ENCODE data around the gene SLC9A9. TPM values are rescaled to one million over a fixed set of nuclear protein-coding genes. Genes with fewer than 3 reads are reported as not detected.

The SLC9A9 gene
- polyA plus RNA-seq, 1 donor from 2014 or later = 0.54 TPM

DNA sequence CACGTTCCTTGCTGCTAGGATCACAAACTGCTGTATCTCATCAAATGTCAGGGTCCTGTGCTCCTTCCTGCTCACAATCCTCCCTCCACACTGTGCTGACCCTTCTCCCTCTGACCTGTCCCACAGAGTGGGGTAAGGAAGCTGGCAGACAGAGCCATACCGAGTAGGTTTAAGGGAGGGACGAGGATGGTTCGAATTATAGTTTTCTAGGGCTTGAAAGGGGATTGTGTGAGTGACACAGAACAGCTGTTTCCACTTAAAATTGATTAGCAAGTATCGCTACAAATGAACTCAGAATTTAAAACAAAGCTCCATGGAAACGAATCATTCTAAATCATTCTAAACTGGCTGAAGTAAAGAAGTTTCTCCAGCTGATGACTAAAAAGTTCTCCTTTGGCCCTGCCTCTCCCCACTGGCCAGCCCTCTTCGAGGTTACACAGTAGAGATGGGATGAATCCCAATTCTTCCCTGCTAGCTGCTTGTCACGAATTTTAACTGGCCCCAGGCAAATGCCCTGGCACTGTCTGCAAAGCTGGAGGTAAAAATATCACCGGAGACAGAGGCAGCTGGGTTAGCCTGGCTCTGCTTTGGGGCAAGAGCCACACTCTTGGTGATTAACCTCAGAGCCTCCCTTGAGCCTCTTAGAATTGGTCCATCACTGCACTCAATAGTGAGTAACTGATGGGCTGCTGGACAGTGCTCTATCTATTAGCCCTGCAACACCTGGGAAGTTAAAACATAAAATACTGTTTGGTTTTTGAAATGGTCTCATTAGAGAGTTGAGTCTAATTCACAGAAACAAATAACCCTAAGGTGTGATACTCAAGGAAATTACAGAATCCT lies 533.8 kb downstream of the SLC9A9 start:
- no peak overlapping the region for H2AFZ ChIP-seq (ENCODE audit: low read depth, low read length)
- H3F3A ChIP-seq (ENCODE audit: insufficient read depth, low read length, poor library complexity, severe bottlenecking) = no peaks in the 10 kb centered on the region
- no peaks in the 10 kb centered on the region for H3K9me3 ChIP-seq (ENCODE audit: low read length)
- H3K27me3 ChIP-seq (ENCODE audit: insufficient read depth, low read depth, low read length) = no peaks in the 10 kb centered on the region
- no peak overlapping the region for H3K27ac ChIP-seq (ENCODE audit: low read length)
- no peaks in the 10 kb centered on the region for H3K79me2 ChIP-seq (replicated peaks; ENCODE audit: insufficient read depth, low read length)
- no peaks in the 10 kb centered on the region for H3K9me2 ChIP-seq (ENCODE audit: insufficient read depth, low read length)
- no peak overlapping the region for H3K4me2 ChIP-seq (ENCODE audit: low read length)
- TF ChIP-seq REST (IDR thresholded peaks at IDR 0.05; ENCODE audit: borderline replicate concordance) (no peak), MXI1 (conservative IDR thresholded peaks at IDR 0.05; ENCODE audit: poor library complexity, severe bottlenecking) (no peak), CTCF (IDR thresholded peaks at IDR 0.05; ENCODE audit: poor library complexity, severe bottlenecking) (no peak), RAD21 (conservative IDR thresholded peaks at IDR 0.05) (no peak)
- H3K36me3 ChIP-seq (ENCODE audit: insufficient read depth, low read length) = no peaks in the 10 kb centered on the region
- no peak overlapping the region for H3K4me3 ChIP-seq (ENCODE audit: low read length)
- H3K9ac ChIP-seq (ENCODE audit: low read length) = no peak overlapping the region
- no peaks in the 10 kb centered on the region for H4K20me1 ChIP-seq (ENCODE audit: insufficient read depth)

- H3K4me2 ChIP-seq (ENCODE audit: low read length) = no peak overlapping the region
- H3K4me3 ChIP-seq (ENCODE audit: low read length) = no peak overlapping the region
- no peaks in the 10 kb centered on the region for H3K27me3 ChIP-seq (ENCODE audit: insufficient read depth, low read depth, low read length)
- no peaks in the 10 kb centered on the region for H3K9me2 ChIP-seq (ENCODE audit: insufficient read depth, low read length)
- no peaks in the 10 kb centered on the region for H3F3A ChIP-seq (ENCODE audit: insufficient read depth, low read length, poor library complexity, severe bottlenecking)
- H2AFZ ChIP-seq (ENCODE audit: low read depth, low read length) = no peak overlapping the region
- no peak overlapping the region for H3K27ac ChIP-seq (ENCODE audit: low read length)
- TF ChIP-seq EP300 (conservative IDR thresholded peaks at IDR 0.05; ENCODE audit: poor library complexity, severe bottlenecking) = no peak
- no peaks in the 10 kb centered on the region for H4K20me1 ChIP-seq (ENCODE audit: insufficient read depth)
- no peaks in the 10 kb centered on the region for H3K9me3 ChIP-seq (ENCODE audit: low read length)
- H3K79me2 ChIP-seq (replicated peaks; ENCODE audit: insufficient read depth, low read length) = no peaks in the 10 kb centered on the region
- no peaks in the 10 kb centered on the region for H3K36me3 ChIP-seq (ENCODE audit: insufficient read depth, low read length)
- no peak overlapping the region for H3K9ac ChIP-seq (ENCODE audit: low read length)
Observed at GRCh38 chr3:143313893-143314188, 534.4 kb downstream of the SLC9A9 start.

- no peaks in the 10 kb centered on the region for H3K9me2 ChIP-seq (ENCODE audit: insufficient read depth, low read length)
- no peak overlapping the region for H3K4me2 ChIP-seq (ENCODE audit: low read length)
- TF ChIP-seq TAF1 (IDR thresholded peaks at IDR 0.05; ENCODE audit: low read depth) (no peak), MXI1 (conservative IDR thresholded peaks at IDR 0.05; ENCODE audit: poor library complexity, severe bottlenecking) (no peak), CTCF (IDR thresholded peaks at IDR 0.05; ENCODE audit: poor library complexity, severe bottlenecking) (no peak), EZH2 (IDR thresholded peaks at IDR 0.05; ENCODE audit: borderline replicate concordance, insufficient read depth, low read length, poor library complexity, severe bottlenecking) (no peak), POLR2AphosphoS5 (IDR thresholded peaks at IDR 0.05) (no peak), SMC3 (conservative IDR thresholded peaks at IDR 0.05; ENCODE audit: poor library complexity) (no peak), RAD21 (conservative IDR thresholded peaks at IDR 0.05) (no peak), EP300 (conservative IDR thresholded peaks at IDR 0.05; ENCODE audit: poor library complexity, severe bottlenecking) (no peak)
Observed at GRCh38 chr3:143313025-143313892, 535.0 kb downstream of the SLC9A9 start.

More at GRCh38 chr3:143313025-143313892, 535.0 kb downstream of the SLC9A9 start:
- Histone ChIP-seq H4K20me1 (ENCODE audit: insufficient read depth) (no peaks in the 10 kb centered on the region), H3K79me2 (replicated peaks; ENCODE audit: insufficient read depth, low read length) (no peaks in the 10 kb centered on the region), H2AFZ (ENCODE audit: low read depth, low read length) (no peak overlapping the region), H3K27ac (ENCODE audit: low read length) (no peak overlapping the region), H3K27me3 (ENCODE audit: insufficient read depth, low read depth, low read length) (no peaks in the 10 kb centered on the region), H3K4me3 (ENCODE audit: low read length) (no peak overlapping the region), H3K9ac (ENCODE audit: low read length) (no peak overlapping the region), H3K36me3 (ENCODE audit: insufficient read depth, low read length) (no peaks in the 10 kb centered on the region), H3K9me3 (ENCODE audit: low read length) (no peaks in the 10 kb centered on the region), H3F3A (ENCODE audit: insufficient read depth, low read length, poor library complexity, severe bottlenecking) (no peaks in the 10 kb centered on the region)
